Measurements from ENCODE around the gene TKTL2.

DNA sequence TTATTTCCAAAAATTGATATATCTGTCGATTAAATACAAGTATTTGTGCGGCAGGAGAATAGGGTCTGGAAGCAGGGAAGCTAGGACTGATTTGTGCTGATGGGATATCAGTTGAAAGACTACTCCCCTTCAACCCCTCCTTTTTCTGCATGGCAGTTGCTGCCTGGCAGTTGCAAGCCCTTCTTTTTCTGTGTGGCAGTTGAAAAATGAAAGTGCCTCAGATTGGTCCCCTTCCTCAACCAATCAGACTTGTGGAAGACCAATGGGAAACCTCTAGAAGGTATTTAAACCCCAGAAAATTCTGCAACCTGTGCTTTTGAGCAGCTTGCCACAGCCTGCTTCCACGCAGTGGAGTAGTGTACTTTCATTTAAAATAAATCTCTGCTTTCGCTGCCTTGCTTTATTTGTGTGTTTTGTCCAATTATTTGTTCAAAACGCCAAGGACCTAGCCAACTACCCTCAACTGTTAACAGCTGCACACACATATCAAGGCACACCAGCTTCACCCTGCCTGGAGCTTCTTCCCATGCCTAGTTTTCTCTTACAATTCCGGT lies 19.5 kb upstream of the TKTL2 start:
- TF ChIP-seq, protein P1, sequence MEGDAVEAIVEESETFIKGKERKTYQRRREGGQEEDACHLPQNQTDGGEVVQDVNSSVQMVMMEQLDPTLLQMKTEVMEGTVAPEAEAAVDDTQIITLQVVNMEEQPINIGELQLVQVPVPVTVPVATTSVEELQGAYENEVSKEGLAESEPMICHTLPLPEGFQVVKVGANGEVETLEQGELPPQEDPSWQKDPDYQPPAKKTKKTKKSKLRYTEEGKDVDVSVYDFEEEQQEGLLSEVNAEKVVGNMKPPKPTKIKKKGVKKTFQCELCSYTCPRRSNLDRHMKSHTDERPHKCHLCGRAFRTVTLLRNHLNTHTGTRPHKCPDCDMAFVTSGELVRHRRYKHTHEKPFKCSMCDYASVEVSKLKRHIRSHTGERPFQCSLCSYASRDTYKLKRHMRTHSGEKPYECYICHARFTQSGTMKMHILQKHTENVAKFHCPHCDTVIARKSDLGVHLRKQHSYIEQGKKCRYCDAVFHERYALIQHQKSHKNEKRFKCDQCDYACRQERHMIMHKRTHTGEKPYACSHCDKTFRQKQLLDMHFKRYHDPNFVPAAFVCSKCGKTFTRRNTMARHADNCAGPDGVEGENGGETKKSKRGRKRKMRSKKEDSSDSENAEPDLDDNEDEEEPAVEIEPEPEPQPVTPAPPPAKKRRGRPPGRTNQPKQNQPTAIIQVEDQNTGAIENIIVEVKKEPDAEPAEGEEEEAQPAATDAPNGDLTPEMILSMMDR (IDR thresholded peaks at IDR 0.05) = no peak
- TF ChIP-seq EP300 (IDR thresholded peaks at IDR 0.05) = no peak
